ENCODE results near the gene IRAK1. TPM values are rescaled to one million over a fixed set of nuclear protein-coding genes. Genes with fewer than 3 reads are reported as not detected.

Gene IRAK1
- total and polyA plus RNA-seq, 2 of the 13 experiments (the other 11 are each of a cell fraction or from before 2014, with no cell fraction given): 57.7 to 77.3 TPM

DNA sequence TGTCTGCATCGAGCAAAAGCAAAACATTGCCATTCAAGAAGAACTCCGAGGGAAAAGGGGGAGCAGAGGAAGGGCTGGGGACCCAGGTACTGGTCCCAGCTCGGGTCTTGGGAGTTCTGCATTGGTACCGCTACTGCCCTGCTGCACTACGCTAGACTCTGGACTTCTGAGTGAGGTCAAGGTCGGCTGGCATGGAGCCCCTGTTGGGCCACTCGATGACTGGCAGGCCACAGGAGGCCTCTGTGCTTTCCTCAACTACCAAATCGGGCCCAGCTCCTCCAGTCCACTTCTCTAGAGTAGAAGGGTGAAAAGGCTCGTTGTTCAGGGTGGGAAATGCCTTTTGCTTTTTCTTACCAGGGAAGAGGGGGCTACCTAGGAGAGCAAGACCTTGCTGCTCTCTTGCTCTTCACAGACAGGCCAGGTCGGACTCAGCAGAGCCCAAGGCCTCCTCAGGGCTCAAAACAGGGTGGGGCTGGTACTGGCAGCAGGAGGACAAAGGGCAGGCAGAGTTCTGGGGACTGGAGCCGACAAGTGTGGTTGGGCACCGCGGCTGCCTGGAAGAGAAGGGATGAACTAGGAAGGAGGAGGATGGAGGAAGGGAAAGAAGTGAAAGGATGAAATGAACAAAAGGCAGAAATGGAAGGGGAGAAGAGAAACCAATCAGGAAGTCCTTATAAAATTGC is 8.9 kb upstream of the IRAK1 start:
- Histone ChIP-seq H3K9me3 (ENCODE audit: low read length) (no peaks in the 10 kb centered on the region), H3K27ac (ENCODE audit: extremely low read length, insufficient read depth, low read length) (no peak overlapping the region), H3K27me3 (ENCODE audit: control insufficient read depth in 1 of 2, insufficient read depth in 2 of 2, low read length in 2 of 2) (no peaks in the 10 kb centered on the region), H3K36me3 (replicated peaks in 1 of 2; ENCODE audit: control insufficient read depth in 1 of 2, insufficient read depth in 2 of 2, low read length in 2 of 2) (peaks cover 4 to 18% of the 10 kb centered on the region in 2 experiments; a peak in 4 of 5 replicates), H3K4me2 (ENCODE audit: low read depth, low read length) (no peak overlapping the region), H3K9ac (ENCODE audit: insufficient read depth, low read depth, low read length) (no peak overlapping the region), H3K4me3 (replicated peaks in 1 of 3; ENCODE audit: insufficient read depth in 1 of 3, low read depth in 2 of 3, low read length in 3 of 3) (no peak overlapping the region), H3K79me2 (ENCODE audit: insufficient read depth, low read length) (peaks cover 2% of the 10 kb centered on the region), H4K20me1 (ENCODE audit: insufficient read depth, low read length) (no peaks in the 10 kb centered on the region), H2AFZ (ENCODE audit: low read length) (no peak overlapping the region), H3K4me1 (ENCODE audit: insufficient read depth, low read length) (peaks cover 12% of the 10 kb centered on the region)
- DNase-seq (ENCODE audit: low spot score): no peak
- ChIA-PET CTCF (ENCODE audit: low intra/inter-chr PET ratio, low total read pairs) (no interaction called here), POLR2A (interaction anchor here (1.2 kb wide), 1 partner anchor 9 kb away, joined by 3 read pairs; no protein-coding TSS in a partner anchor)
- FAIRE-seq: no peak
- TF ChIP-seq ZNF331 (CRISPR knock-in tag; IDR thresholded peaks at IDR 0.05) (no peak), NFATC3 (CRISPR knock-in tag; IDR thresholded peaks at IDR 0.05) (no peak), SIX1 (CRISPR knock-in tag; IDR thresholded peaks at IDR 0.05; ENCODE audit: borderline replicate concordance) (no peak), ZNF121 (CRISPR knock-in tag; IDR thresholded peaks at IDR 0.05) (no peak)
- TF ChIP-seq, protein P1, sequence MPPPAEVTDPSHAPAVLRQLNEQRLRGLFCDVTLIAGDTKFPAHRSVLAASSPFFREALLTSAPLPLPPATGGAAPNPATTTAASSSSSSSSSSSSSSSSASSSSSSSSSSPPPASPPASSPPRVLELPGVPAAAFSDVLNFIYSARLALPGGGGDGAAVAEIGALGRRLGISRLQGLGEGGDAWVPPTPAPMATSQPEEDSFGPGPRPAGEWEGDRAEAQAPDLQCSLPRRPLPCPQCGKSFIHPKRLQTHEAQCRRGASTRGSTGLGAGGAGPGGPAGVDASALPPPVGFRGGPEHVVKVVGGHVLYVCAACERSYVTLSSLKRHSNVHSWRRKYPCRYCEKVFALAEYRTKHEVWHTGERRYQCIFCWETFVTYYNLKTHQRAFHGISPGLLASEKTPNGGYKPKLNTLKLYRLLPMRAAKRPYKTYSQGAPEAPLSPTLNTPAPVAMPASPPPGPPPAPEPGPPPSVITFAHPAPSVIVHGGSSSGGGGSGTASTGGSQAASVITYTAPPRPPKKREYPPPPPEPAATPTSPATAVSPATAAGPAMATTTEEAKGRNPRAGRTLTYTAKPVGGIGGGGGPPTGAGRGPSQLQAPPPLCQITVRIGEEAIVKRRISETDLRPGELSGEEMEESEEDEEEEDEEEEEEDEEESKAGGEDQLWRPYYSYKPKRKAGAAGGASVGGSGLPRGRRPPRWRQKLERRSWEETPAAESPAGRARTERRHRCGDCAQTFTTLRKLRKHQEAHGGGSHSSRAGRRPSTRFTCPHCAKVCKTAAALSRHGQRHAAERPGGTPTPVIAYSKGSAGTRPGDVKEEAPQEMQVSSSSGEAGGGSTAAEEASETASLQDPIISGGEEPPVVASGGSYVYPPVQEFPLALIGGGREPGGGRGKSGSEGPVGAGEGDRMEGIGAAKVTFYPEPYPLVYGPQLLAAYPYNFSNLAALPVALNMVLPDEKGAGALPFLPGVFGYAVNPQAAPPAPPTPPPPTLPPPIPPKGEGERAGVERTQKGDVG (CRISPR knock-in tag; IDR thresholded peaks at IDR 0.05; ENCODE audit: borderline replicate concordance): no peak
- BruUV-seq (replicated peaks): no TSS peak
- in situ Hi-C loops (cut with HindIII; ENCODE audit: extremely low pct_ligation_motif_present, low pct_unique_long_range_greater_than_20kb): no loop called here
- no peak for ATAC-seq
- WGBS (ENCODE audit: low lambda C conversion rate): 54% methylated on average over 4 of the region's 13 CpGs
- intact Hi-C loops (cut with micrococcal nuclease; ENCODE audit: unreplicated experiment): no loop called here

All from HepG2 (cell line).